ENCODE data around the gene A1BG. TPM values are rescaled to one million over a fixed set of nuclear protein-coding genes. Genes with fewer than 3 reads are reported as not detected.

A1BG gene
- total and polyA plus RNA-seq, 2 of the 13 experiments (the other 11 are each of a cell fraction or from before 2014, with no cell fraction given) = 14.7 to 41.4 TPM

- TF ChIP-seq UBTF (CRISPR knock-in tag; IDR thresholded peaks at IDR 0.05) (peak; percentile 38), PHF5A (CRISPR knock-in tag; IDR thresholded peaks at IDR 0.05; ENCODE audit: low read depth, unreplicated experiment) (no peak), ZNF264 (CRISPR knock-in tag; IDR thresholded peaks at IDR 0.05) (no peak), ZNF614 (CRISPR knock-in tag; IDR thresholded peaks at IDR 0.05; ENCODE audit: borderline replicate concordance) (no peak), E2F1 (CRISPR knock-in tag; IDR thresholded peaks at IDR 0.05) (no peak), ZNF343 (CRISPR knock-in tag; IDR thresholded peaks at IDR 0.05) (no peak), ZMYM3 (CRISPR knock-in tag; IDR thresholded peaks at IDR 0.05) (peak; percentile 60), NFIB (CRISPR knock-in tag; IDR thresholded peaks at IDR 0.05; ENCODE audit: borderline replicate concordance) (no peak), BATF2 (CRISPR knock-in tag; IDR thresholded peaks at IDR 0.05) (no peak), RFX3 (CRISPR knock-in tag; IDR thresholded peaks at IDR 0.05) (no peak), ZNF703 (CRISPR knock-in tag; IDR thresholded peaks at IDR 0.05; ENCODE audit: borderline replicate concordance) (no peak), GMEB1 (CRISPR knock-in tag; IDR thresholded peaks at IDR 0.05; ENCODE audit: borderline replicate concordance) (no peak), JUN (CRISPR knock-in tag; IDR thresholded peaks at IDR 0.05) (no peak), KMT2A (CRISPR knock-in tag; IDR thresholded peaks at IDR 0.05) (no peak), FOXJ3 (CRISPR knock-in tag; IDR thresholded peaks at IDR 0.05; ENCODE audit: borderline replicate concordance) (no peak), AKNA (CRISPR knock-in tag; IDR thresholded peaks at IDR 0.05; ENCODE audit: borderline replicate concordance) (no peak), KLF15 (CRISPR knock-in tag; IDR thresholded peaks at IDR 0.05; ENCODE audit: borderline replicate concordance) (no peak)
Measured at GRCh38 chr19:58352760-58353671, at the start of gene A1BG (continued).
